ENCODE measurements around the gene FEM1B. TPM values are rescaled to one million over a fixed set of nuclear protein-coding genes. Genes with fewer than 3 reads are reported as not detected.
A peak's percentile ranks its signal among the peaks of the same experiment; 100 is the strongest.

FEM1B gene
- total RNA-seq, 1 donor from 2014 or later: 48.9 TPM

DNA sequence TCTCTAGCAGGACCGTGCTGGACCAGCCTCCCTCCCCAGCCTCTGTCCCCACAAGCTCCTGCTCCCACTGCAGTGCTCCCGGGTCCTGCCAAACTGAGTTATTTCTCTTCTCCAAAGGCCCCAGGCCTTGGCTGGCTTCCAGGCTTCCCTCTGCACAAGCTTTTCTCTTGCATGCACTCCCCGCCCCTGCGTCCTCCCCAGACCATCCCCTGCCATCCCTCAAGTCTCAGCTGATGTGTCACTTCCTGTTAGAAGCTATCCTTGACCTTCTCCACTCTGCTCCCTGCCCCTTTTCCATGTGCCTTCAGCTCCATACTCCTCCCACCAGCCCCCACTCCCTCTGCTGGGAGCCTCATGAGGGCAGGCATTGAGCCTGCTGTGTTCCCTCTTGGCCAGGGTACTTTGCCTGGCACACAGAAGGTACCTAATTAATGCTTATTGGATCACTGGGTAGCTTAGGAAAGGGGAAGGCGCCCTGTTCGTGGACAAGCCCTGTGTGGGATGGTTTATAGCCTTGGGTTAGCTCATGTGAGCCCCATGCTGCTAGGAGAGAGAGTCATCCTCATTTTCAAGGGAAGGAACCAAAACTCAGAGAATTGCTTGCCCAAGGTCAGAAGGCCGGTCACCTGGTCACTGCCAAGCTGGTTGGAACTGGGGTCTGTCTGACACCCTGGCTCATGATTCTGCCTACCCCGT, 56.4 kb downstream of the FEM1B start:
- DNase-seq (ENCODE audit: missing footprints) (no peak), ATAC-seq (no peak)
- intact Hi-C loops (cut with DNase I): loop anchor here (2.0 kb wide), 1 partner anchor 23 kb away; no protein-coding TSS in a partner anchor

DNA sequence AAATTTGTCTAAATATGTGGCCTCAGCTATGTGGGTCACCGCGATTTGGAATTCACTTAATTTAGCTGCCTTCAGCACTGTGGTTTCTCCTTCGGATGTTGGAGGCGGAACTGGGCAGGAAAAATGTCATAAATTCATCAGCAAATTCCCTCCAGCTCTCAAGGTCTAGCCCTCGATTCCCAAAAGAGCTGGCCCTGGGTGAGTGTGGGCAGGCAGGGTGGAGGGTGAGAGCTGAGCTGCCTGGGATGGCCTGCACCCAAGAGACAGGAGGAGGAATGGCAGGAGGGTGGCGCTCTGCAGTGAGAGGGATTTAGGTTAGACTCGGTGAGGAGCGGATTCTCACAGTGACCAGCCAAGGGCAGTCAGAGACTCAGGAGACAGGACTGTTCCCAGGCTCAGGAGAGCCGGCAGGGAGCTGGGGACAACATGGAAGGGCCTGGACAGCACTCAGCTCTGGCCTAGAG, 57.1 kb downstream of the FEM1B start:
- no peak for DNase-seq (ENCODE audit: missing footprints)
- intact Hi-C loops (cut with DNase I): loop anchor here (2.0 kb wide), 1 partner anchor 24 kb away; no protein-coding TSS in a partner anchor
- peak; percentile 23 for ATAC-seq

DNA sequence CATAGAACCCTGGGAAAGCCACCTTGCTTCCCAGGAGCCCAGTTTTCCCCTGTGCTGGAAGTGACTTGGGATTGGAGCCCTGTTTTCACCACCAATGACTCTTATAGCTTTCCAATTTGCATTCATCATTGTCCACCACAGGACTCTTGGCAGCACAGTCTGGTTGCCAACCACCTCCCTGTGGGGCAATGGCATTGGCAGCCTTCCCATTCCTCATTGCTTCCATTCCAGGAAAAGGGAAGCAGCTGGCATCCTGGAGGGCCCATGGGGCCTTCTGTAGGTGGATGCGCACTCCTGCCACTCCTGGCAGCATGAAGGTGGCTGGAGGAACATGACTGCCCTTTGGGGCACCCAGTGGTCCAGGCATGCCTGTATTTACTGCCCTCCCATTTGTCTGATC, 57.7 kb downstream of the FEM1B start:
- intact Hi-C loops (cut with DNase I): loop anchor here (2.0 kb wide), 1 partner anchor 24 kb away; no protein-coding TSS in a partner anchor
- ATAC-seq (peak; percentile 47), DNase-seq (ENCODE audit: missing footprints) (no peak)

DNA sequence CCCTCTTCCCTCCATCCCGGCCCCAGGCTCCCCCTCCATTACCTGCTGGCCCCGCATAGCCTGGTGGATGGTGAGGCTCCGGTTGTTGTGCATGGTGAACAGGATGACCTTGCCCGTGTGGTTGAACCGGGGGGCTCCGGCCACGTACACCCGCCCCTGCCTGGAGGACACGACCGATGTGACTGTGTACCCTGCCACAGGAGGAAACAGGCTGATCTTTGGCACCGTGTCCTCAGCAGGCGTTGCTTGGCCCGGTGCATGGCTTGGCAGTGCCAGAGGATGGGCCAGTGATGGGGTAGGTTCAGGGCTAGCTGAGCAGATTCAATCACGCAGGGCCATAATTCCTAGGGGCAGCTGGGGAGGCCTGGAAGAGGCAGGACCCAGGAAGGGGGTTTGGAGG, 58.1 kb downstream of the FEM1B start:
- ATAC-seq (peak; percentile 79), DNase-seq (ENCODE audit: missing footprints) (no peak)
- intact Hi-C loops (cut with DNase I): loop anchor here (2.0 kb wide), 1 partner anchor 25 kb away; no protein-coding TSS in a partner anchor

DNA sequence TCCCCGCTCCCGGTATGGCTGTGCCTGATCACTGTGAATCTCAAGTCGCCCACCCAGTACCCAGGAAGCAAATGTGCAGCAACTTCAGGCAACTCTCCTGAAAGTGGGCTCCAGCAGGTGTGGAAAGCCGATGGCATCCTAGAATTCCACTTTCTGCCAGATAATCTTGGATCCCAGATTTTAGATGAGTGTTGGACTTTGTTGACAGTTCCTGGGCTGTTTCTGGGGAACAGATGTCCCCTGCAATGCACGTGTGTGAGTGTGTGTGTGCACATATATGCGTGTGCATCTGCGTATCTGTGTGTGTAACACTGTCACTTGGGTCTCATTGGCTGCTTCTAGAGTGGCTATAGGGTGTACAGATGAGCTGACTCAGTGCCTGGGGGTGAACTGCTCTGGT, 59.0 kb downstream of the FEM1B start:
- ATAC-seq (no peak), DNase-seq (ENCODE audit: missing footprints) (no peak)
- intact Hi-C loops (cut with DNase I): no loop called here

DNA sequence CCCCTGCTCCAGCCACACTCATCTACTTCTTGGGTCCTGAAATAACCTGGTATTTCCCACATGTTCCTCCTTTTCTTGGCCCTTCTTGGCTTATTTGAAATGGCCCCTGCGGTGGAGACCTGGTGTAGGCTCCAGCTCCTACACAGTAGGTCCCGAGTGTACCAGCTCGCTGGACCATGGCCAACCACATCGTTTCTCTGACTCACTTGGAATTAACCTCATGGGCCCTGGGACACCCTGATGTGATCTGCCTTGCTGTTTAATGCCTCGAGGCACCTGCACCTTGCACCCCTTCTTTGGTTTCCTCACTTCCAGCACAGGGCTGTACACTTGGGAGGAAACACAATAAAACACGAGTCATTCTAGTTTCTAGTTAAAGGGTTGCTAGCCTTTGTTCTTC, 60.3 kb downstream of the FEM1B start:
- DNase-seq (ENCODE audit: missing footprints): no peak
- no peak for ATAC-seq
- intact Hi-C loops (cut with DNase I): no loop called here

DNA sequence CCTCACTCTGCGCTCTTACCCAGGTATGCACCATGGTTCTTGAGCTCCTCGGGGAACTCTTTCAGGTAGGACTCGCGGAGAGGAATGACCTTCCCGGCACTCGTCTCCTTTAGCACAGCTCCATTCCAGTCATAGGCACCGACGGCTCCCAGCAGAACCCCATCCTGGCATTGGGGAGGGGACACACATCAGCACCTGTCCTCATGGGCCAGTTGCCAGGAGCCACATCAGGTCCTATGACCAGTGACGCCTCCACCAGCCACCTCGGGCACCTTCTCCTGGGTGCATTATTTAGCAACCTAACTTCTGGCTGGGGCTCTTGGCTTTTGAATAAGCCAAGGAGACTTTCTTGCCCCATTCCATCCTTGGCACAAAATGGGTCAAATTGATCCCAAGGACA, 61.9 kb downstream of the FEM1B start:
- ATAC-seq: no peak
- no peak for DNase-seq (ENCODE audit: missing footprints)
- intact Hi-C loops (cut with DNase I): no loop called here

DNA sequence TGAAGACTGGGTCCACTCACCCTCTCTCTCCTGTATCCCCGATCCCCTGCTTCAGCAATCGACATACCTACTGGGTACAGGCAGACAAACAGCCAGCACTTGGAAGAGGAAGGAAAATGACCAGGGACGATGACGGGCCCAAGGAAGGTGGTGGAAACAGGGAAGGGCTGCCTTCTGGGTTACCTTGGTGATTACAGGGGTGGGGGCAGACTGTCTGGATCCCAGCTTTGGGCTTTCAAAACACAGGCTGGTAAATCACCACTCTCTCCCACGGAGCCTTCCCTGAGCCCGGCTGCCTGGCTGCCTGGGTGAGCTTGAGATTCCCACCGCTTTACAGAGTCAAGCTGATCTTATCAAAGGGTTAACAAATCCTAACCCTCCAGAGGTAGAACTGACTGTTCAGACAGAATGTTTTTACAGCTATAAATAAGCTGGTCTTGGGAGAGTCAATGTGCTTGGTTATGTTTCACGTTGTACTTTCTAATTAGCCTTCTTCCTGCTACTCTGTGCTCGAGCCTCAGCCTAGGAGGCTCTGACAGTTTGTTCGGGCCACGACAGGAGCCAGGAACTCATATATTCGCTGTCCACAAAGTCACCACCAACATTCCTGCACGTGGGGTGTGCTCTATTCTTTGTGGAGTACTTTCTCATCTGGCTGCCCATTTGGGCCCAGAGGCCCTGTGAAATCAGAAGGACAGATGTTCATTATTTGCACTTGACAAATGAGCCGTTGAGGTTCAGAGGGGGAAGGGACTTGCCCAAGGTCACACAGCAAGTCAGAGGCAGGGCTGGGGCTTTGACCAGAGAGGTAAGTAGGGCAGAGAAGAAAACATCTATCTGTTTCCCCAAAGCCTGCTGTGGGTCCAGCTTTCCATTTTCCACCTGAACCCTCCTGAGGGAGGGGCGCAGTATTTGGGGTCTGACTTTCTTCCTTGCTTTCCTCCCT, 63.5 kb downstream of the FEM1B start:
- DNase-seq (ENCODE audit: missing footprints): no peak
- intact Hi-C loops (cut with DNase I): loop anchor here (2.0 kb wide), 1 partner anchor 24 kb away; no protein-coding TSS in a partner anchor
- peak; percentile 71 for ATAC-seq

DNA sequence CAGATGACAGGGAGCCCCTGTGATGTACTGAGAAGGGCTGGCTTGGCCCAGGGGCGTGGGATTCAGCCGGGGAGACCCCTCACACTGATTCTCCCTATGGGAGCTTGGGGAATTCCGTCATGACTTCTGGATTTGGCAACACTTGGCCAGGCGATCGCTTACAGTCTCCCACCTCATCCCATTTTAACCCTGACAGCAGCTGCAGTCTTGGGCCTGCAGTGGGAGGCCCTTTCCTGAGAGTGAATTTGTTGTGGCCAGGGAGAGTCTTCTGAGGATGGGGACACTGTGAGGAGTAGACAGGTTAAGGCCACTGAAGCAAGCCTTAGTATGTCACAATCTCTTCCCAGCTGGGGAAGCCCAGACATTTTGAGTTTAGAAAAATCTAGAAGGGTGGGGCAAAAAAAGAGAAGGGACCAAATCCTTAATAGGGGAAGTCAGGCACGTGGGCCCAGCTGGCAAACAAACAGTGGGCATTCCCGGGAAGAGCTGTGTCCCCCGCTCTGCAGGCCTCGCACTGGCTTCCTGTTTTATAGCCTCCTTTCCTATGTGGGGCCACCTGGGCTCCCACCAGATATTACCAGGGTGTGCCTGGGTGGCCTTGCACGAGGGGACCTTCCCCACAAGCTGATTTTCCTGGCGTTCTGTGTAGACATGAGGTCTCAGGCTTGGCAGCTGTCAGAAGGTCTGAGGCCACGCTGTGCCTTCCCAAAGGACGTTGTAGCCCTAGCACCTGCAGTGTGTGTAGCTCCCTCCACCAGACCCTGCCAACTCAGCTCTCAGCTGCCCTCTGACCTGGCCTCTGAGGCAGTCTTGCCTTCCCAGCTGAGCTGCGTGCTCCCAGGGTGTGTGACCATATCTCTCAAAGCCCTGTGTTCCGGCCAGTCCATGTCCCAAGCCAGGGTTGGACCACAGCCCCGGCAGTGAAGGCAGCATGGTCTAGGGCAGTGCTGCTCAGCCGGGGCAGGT, 64.5 kb downstream of the FEM1B start:
- intact Hi-C loops (cut with DNase I): loop anchor here (2.0 kb wide), 1 partner anchor 23 kb away; no protein-coding TSS in a partner anchor
- peak; percentile 52 for ATAC-seq
- DNase-seq (ENCODE audit: missing footprints): no peak

DNA sequence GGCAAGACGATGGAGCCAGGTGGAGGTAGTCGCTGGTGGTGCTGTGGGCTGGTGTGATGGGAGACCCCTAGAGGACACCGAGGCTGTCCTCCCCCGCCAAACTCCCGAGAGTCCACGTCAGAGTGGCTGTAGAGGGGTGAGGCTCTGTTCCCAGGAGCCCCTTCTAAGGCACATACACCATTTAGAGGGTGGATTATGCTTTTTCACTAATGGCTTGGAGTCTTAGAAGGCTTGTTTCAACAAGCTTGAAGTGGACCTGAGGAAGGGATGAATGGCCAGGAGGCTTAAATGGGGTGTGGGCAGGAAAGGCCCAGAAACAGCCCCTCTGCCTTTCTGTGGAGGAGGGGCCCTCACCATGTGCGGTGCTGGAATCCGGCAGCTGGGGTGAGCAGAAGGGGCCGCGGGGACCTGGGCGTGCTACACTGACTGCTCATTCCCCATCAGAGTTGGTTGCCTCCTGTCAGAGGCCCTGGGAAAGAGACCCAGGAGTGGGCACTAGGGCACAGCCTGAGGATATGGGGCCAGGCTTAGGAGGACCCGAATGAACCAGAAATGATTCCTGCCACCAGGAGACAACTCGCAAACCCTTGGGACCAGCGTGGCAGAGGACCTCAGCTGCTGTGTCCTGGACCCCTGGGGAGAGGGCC, 66.2 kb downstream of the FEM1B start:
- ATAC-seq (no peak), DNase-seq (ENCODE audit: missing footprints) (no peak)
- intact Hi-C loops (cut with DNase I): no loop called here

DNA sequence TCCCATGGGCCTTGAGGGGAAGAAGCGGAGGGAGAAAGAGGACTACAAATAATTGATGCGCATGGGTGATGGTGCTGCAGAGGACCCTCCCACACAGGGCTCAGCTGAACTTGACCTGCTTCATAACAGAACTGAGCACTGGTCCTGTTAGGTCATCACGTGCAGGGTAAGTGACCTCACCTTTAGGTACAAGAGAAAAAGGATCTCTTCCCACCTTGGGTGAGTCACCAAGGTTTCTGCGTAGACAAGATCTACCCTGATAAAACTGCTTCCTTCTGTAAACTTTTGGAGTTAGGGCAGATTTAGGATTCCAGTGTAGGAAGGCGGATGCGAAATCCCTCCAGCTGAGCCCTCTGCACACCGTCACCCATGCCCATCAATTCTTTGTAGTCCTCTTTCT, 67.1 kb downstream of the FEM1B start:
- intact Hi-C loops (cut with DNase I): no loop called here
- DNase-seq (ENCODE audit: missing footprints): no peak
- ATAC-seq: no peak

Other genes with a start within 250 kb of the FEM1B start
- 26.1 TPM for gene PIAS1, start 223.4 kb upstream of the FEM1B start, total RNA-seq
- 1.5 TPM for gene CALML4, start 72.4 kb upstream of the FEM1B start, total RNA-seq
- 7.7 TPM for gene CLN6, start 48.0 kb upstream of the FEM1B start, total RNA-seq
- 32.6 TPM for gene ITGA11, start 154.4 kb downstream of the FEM1B start, total RNA-seq